Stimulated activated CD4-positive, alpha-beta T cell treated with anti-CD3 and anti-CD28 coated beads, Interleukin-2, amount 100 ng/mL, for 4 hours (primary cell): ENCODE results near the gene SNURF.
A peak's percentile ranks its signal among the peaks of the same experiment; 100 is the strongest.
"Not testable (repeated sequence)": the region's sequence is repeated elsewhere in the genome, so short reads cannot be mapped to it uniquely, and the experiment has no call there.

ENCODE experiments used
- DNase-seq: peaks from one replicate; pipeline ENCODE4 v3.0.0-alpha.2; 2020; ENCODE audit warnings: low read depth

Gene SNURF

GRCh38 chr15:24954783-24955530 is at the start of gene SNURF, which contains the start of gene SNRPN:
TSS of gene SNURF (plus strand) at chr15:24954987. CDS start at chr15:24955049, 62 bp downstream.
TSS of gene SNRPN (plus strand) at chr15:24954987. CDS start at chr15:24974454, 19,467 bp downstream.
- peak; percentile 36 for DNase-seq

GRCh38 chr15:24916305-24917009 is 38.3 kb upstream of the SNURF start:
- DNase-seq: no peak

GRCh38 chr15:24917431-24917830 is 37.4 kb upstream of the SNURF start:
- DNase-seq: no peak

GRCh38 chr15:24919446-24919845 is 35.3 kb upstream of the SNURF start:
- DNase-seq: no peak

GRCh38 chr15:24922781-24923180 is 32.0 kb upstream of the SNURF start:
- not testable (repeated sequence) for DNase-seq

GRCh38 chr15:24924153-24924552 is 30.6 kb upstream of the SNURF start:
- no peak for DNase-seq

GRCh38 chr15:24924621-24925020 is 30.2 kb upstream of the SNURF start:
- DNase-seq: no peak

GRCh38 chr15:24931874-24932732 is 22.7 kb upstream of the SNURF start:
- not testable (repeated sequence) for DNase-seq

- DNase-seq: no peak
Measured at GRCh38 chr15:24933716-24934115, 21.1 kb upstream of the SNURF start.

- DNase-seq: not testable (repeated sequence)
Measured at GRCh38 chr15:24938224-24938623, 16.6 kb upstream of the SNURF start.

GRCh38 chr15:24940236-24940635 is 14.6 kb upstream of the SNURF start:
- DNase-seq: no peak

GRCh38 chr15:24943361-24943760 is 11.4 kb upstream of the SNURF start:
- no peak for DNase-seq

- no peak for DNase-seq
Measured at GRCh38 chr15:24944954-24945353, 9.8 kb upstream of the SNURF start.

- DNase-seq: no peak
Measured at GRCh38 chr15:24945711-24946110, 9.1 kb upstream of the SNURF start.

- no peak for DNase-seq
Measured at GRCh38 chr15:24948495-24948894, 6.3 kb upstream of the SNURF start.

- DNase-seq: no peak
Measured at GRCh38 chr15:24955531-24955921, 739 bp downstream of the SNURF start.

GRCh38 chr15:24956111-24956838 is 1.5 kb downstream of the SNURF start:
- peak; percentile 62 for DNase-seq

- no peak for DNase-seq
Measured at GRCh38 chr15:24957691-24958090, 2.9 kb downstream of the SNURF start.

GRCh38 chr15:24961967-24962366 is 7.2 kb downstream of the SNURF start:
- no peak for DNase-seq

GRCh38 chr15:24962880-24963279 is 8.1 kb downstream of the SNURF start:
- no peak for DNase-seq

- DNase-seq: no peak
Measured at GRCh38 chr15:24966364-24967103, 11.7 kb downstream of the SNURF start.
